D721Med (cell line): ENCODE measurements around the gene LRRC49.
"Not testable (repeated sequence)": the region's sequence is repeated elsewhere in the genome, so short reads cannot be mapped to it uniquely, and the experiment has no call there.

Experiments used
- DNase-seq: peaks from one replicate; pipeline ENCODE4 v3.0.0; 2011; ENCODE audit warnings: low spot score; ENCODE audit not compliant: insufficient read length
- FAIRE-seq: peaks from 2 replicates; lab custom pipeline; 2011; peaks lifted over from hg19 to GRCh38; lab: Jason Lieb, UNC
- CTCF ChIP-seq: IDR thresholded peaks from 2 replicates; pipeline ENCODE4 v1.5.1; 2012; ENCODE audit warnings: mild to moderate bottlenecking, control low read depth; ENCODE audit not compliant: insufficient read depth; ENCODE audit errors: missing control alignments

The LRRC49 gene

GRCh38 chr15:70916531-70916930, 23.9 kb downstream of the LRRC49 start:
- DNase-seq: no peak
- FAIRE-seq: no peak
- TF ChIP-seq CTCF: no peak

DNA sequence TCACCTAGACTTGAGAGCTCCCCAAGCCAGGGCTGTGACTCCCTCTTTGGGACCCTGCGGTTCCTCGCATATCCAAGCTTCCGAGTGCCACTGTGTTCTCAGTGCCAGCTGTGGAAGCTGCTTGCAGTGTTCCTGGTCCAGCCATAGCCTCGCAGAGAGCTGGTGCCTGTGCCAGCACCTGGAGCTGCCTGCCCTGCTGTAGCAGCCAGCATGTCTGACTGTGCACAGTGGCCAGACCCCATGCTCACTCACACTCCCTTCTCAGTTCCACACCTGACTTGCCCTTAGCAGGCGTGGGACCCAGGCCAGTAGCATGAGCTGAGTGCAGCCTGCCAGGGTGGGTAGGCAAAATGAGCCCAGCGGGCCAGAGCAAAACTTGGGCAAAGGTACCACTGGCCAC, 25.3 kb downstream of the LRRC49 start:
- TF ChIP-seq CTCF: no peak
- DNase-seq (no peak), FAIRE-seq (no peak)

DNA sequence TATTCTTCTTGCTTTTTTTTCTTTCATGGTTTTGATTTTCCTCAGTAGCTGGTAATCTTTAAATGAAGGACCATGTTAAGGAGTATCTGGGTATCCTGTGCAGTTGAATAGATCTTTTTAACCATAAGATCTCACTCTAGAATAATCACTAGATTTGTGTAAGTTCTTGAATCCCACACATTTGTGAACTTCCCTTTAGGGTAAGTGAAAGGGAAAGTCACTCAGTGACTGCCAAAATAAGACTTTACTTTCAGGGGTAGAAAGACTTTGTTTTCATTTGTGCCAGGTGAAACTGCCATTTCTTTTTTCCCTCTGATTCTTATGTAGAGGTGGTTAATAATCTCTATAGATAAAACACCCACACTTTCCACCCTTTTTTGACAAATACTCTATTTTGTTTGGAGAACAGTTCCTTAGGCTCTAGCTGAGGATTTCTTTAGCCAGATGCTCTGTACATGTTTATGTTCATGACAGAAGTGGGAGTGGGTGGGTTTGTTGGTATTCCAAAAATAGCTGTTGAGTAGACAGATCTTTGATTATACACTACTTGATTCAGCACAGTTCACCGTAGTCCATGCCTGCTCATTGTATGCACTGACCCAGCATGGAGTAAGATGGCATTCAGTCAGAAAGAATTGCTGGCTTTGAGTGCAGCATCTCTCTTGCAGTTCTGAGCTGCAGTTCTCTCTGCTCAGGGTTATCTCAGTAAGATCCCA, 28.5 kb downstream of the LRRC49 start:
- no peak for TF ChIP-seq CTCF
- FAIRE-seq (no peak), DNase-seq (no peak)

DNA sequence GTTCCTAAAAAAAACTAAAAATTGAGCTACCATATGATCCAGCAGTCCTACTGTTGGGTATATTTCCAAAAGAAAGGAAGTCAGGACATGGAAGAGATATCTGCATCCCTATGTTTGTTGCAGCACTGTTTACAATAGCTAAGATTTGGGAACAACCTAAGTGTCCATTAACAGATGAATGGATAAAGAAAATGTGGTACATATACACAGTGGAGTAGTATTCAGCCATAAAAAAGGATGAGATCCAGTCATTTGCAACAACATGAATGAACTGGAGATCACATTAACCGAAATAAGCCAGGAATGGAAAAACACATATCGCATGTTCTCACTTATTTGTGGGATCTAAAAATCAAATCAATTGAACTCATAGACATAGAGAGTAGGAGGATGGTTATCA, 29.5 kb downstream of the LRRC49 start:
- TF ChIP-seq CTCF: no peak
- DNase-seq (no peak), FAIRE-seq (no peak)

GRCh38 chr15:70923311-70924080, 30.9 kb downstream of the LRRC49 start:
- DNase-seq (no peak), FAIRE-seq (no peak)
- no peak for TF ChIP-seq CTCF

GRCh38 chr15:70926914-70927313, 34.3 kb downstream of the LRRC49 start:
- FAIRE-seq, DNase-seq: not testable (repeated sequence)

- no peak for FAIRE-seq
- TF ChIP-seq CTCF: no peak
- no peak for DNase-seq
Measured at GRCh38 chr15:70931821-70932220, 39.2 kb downstream of the LRRC49 start.
